Fibroblast of lung (primary cell): Measurements from ENCODE around the gene SLC15A1. TPM values are rescaled to one million over a fixed set of nuclear protein-coding genes. Genes with fewer than 3 reads are reported as not detected.

Source experiments
- DNase-seq, 2 donors: peaks; one replicate each; pipeline versions ENCODE4 v3.0.0 to v3.0.0-alpha.2; 2010; ENCODE audit warnings: low read depth in 2 of 2
- H2AFZ ChIP-seq: 2 replicates; pipeline ENCODE4 v1.5.1; 2012; ENCODE audit warnings: low read length, control low read depth, inconsistent platforms
- H3K27ac ChIP-seq: 2 replicates; pipeline ENCODE4 v1.5.1; 2011; ENCODE audit warnings: low read length, control low read depth; ENCODE audit not compliant: insufficient read depth
- H3K27me3 ChIP-seq: 2 replicates; pipeline ENCODE4 v1.5.1; 2011; ENCODE audit warnings: mild to moderate bottlenecking, low read length; ENCODE audit not compliant: control insufficient read depth, insufficient read depth
- H3K36me3 ChIP-seq: 2 replicates; pipeline ENCODE4 v1.5.1; 2011; ENCODE audit warnings: low read length; ENCODE audit not compliant: control insufficient read depth, insufficient read depth
- H3K4me1 ChIP-seq: 2 replicates; pipeline ENCODE4 v1.5.1; 2011; ENCODE audit warnings: low read length; ENCODE audit not compliant: control insufficient read depth, insufficient read depth; ENCODE audit errors: extremely low read depth
- H3K4me2 ChIP-seq: 2 replicates; pipeline ENCODE4 v1.5.1; 2011; ENCODE audit warnings: low read length, control low read depth; ENCODE audit not compliant: insufficient read depth; ENCODE audit errors: extremely low read depth
- H3K4me3 ChIP-seq, 4 experiments: fragments of 200-600 bp in 1 of 4; sonication (generic) in 1 of 4; replicated peaks in 1 of 4; 2 replicates each; pipeline ENCODE4 v1.5.1; 2011 to 2016; ENCODE audit warnings: low read length in 4 of 4, low read depth in 3 of 4, mild to moderate bottlenecking in 3 of 4, control low read depth in 2 of 4, inconsistent platforms in 1 of 4, mixed read lengths in 1 of 4; ENCODE audit not compliant: insufficient read depth in 1 of 4; ENCODE audit errors: control extremely low read depth in 1 of 4
- H3K79me2 ChIP-seq: 2 replicates; pipeline ENCODE4 v1.5.1; 2012; ENCODE audit warnings: mild to moderate bottlenecking, low read length, inconsistent platforms; ENCODE audit not compliant: control insufficient read depth, insufficient read depth
- H3K9ac ChIP-seq: 2 replicates; pipeline ENCODE4 v1.5.1; 2011; ENCODE audit warnings: mild to moderate bottlenecking, low read length, control low read depth; ENCODE audit not compliant: insufficient read depth
- H3K9me3 ChIP-seq: 2 replicates; pipeline ENCODE4 v1.5.1; 2012; ENCODE audit warnings: low read depth, low read length; ENCODE audit not compliant: control insufficient read depth, insufficient read depth
- H4K20me1 ChIP-seq: 2 replicates; pipeline ENCODE4 v1.5.1; 2011; ENCODE audit warnings: low read length; ENCODE audit not compliant: control insufficient read depth, insufficient read depth; ENCODE audit errors: extremely low read depth
- EZH2 ChIP-seq: IDR thresholded peaks from 2 replicates; pipeline ENCODE4 v1.5.1; 2012; ENCODE audit warnings: low read length, control low read depth, mild to moderate bottlenecking; ENCODE audit errors: missing control alignments
- polyA plus RNA-seq, 2 donors: library from polyadenylated mRNA; depleted of rRNA in 1 of 2; stranded (reverse) in 1 of 2; unstranded in 1 of 2; fragments of >200 nt; gene quantifications; 2 replicates each; pipeline ENCODE4 v1.2.1, GENCODE V29; 2011 to 2012; ENCODE audit warnings: missing spikeins in 1 of 2
- total RNA-seq: library from RNA; depleted of rRNA; stranded (reverse); fragments of >200 nt; gene quantifications from 2 replicates; pipeline ENCODE4 v1.2.1, GENCODE V29; 2014
- TF ChIP-seq, protein P1 (sequence below), 2 donors: IDR thresholded peaks in 1 of 2; conservative IDR thresholded peaks in 1 of 2; 1 replicate in 1 of 2; 2 replicates in 1 of 2; pipeline ENCODE4 v1.5.1; 2011 to 2012; ENCODE audit warnings: low read length in 2 of 2, control low read depth in 1 of 2, inconsistent platforms in 1 of 2, low read depth in 1 of 2, mild to moderate bottlenecking in 1 of 2

The SLC15A1 gene
- total and polyA plus RNA-seq, 2 donors (not counting 1 experiment from before 2014, with no cell fraction given) = not detected

DNA sequence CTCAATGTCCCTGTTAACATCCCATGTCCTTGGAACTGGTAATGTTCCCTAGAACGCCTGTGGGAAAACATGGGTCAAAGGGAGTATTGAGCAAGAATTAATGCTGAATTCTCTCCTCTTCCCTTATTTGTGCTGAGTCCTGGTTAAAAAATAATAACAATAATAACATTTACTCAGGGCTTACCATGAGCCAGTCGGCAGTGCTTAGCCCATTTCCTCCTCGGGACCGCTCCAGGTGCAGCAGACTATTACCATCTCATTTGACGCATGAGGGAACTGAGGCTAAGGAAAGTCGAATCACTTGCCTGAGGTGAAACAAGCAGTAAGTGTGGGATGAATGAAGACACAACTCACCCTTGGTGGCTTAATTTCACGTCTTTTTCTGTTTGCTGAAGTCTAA is 33.6 kb upstream of the SLC15A1 start:
- no peak overlapping the region for H2AFZ ChIP-seq
- no peak for TF ChIP-seq EZH2
- TF ChIP-seq, protein P1, sequence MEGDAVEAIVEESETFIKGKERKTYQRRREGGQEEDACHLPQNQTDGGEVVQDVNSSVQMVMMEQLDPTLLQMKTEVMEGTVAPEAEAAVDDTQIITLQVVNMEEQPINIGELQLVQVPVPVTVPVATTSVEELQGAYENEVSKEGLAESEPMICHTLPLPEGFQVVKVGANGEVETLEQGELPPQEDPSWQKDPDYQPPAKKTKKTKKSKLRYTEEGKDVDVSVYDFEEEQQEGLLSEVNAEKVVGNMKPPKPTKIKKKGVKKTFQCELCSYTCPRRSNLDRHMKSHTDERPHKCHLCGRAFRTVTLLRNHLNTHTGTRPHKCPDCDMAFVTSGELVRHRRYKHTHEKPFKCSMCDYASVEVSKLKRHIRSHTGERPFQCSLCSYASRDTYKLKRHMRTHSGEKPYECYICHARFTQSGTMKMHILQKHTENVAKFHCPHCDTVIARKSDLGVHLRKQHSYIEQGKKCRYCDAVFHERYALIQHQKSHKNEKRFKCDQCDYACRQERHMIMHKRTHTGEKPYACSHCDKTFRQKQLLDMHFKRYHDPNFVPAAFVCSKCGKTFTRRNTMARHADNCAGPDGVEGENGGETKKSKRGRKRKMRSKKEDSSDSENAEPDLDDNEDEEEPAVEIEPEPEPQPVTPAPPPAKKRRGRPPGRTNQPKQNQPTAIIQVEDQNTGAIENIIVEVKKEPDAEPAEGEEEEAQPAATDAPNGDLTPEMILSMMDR (conservative IDR thresholded peaks at IDR 0.05 in 1 of 2, IDR thresholded peaks at IDR 0.05 in 1 of 2; ENCODE audit: low read depth in 1 of 2, low read length in 2 of 2) = no peak

DNA sequence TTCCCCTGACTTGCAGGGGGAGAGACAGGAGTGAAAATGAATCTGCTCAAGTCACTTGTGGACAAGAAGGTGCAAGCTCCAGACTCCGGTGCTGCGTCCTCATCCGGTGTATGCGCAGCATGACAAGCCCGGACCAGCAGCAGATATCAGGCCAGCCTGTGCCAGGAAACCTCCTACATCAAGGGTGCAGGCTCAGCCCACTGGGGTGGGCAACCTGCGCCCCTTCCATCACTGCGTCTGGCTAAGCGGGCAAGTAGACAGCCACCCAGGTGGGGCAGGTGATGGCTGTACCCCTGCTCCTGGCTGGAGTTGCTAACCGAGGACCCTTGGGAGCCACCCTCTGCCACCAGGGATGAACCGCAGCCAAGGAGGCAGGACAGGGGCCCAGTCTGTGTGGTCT is 32.9 kb upstream of the SLC15A1 start:
- DNase-seq = no peak
- Histone ChIP-seq H2AFZ (no peak overlapping the region), H3K36me3 (no peaks in the 10 kb centered on the region), H3K27me3 (peaks cover 19% of the 10 kb centered on the region), H3K4me3 (no peak overlapping the region), H4K20me1 (no peaks in the 10 kb centered on the region), H3K79me2 (no peaks in the 10 kb centered on the region), H3K9me3 (no peaks in the 10 kb centered on the region), H3K9ac (no peak overlapping the region), H3K27ac (no peak overlapping the region), H3K4me1 (no peaks in the 10 kb centered on the region), H3K4me2 (no peak overlapping the region)
- no peak for TF ChIP-seq EZH2
- TF ChIP-seq, protein P1 (conservative IDR thresholded peaks at IDR 0.05 in 1 of 2, IDR thresholded peaks at IDR 0.05 in 1 of 2; ENCODE audit: low read depth in 1 of 2, low read length in 2 of 2) = no peak

More for the DNA sequence above, 33.6 kb upstream of the SLC15A1 start:
- H3K4me1 ChIP-seq = no peaks in the 10 kb centered on the region
- H3K9ac ChIP-seq = no peak overlapping the region
- no peak overlapping the region for H3K27ac ChIP-seq
- H3K4me3 ChIP-seq = no peak overlapping the region
- no peak for DNase-seq
- H3K36me3 ChIP-seq = no peaks in the 10 kb centered on the region
- H3K27me3 ChIP-seq = peaks cover 19% of the 10 kb centered on the region
- no peak overlapping the region for H3K4me2 ChIP-seq
- H3K9me3 ChIP-seq = no peaks in the 10 kb centered on the region
- H3K79me2 ChIP-seq = no peaks in the 10 kb centered on the region
- H4K20me1 ChIP-seq = no peaks in the 10 kb centered on the region

DNA sequence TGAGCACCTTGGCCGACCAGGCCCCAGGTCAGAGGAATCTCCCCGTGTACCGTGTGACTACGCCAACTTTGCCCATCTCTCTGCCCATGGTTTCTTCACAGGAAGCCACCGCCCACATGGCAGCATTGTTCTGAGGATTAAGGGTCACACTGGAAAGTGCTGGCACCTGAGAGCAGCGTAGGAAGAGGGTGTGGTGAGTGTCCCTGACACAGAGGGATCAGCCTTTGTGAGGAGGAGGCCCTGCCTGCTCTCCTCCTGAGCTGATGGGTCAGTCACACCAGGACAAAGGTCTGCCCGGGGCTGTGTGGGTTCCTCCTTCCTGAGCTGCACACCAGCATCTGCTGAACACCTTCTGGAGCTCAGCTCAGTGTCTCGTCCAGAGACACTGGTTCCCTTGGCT is 32.2 kb upstream of the SLC15A1 start:
- no peak overlapping the region for H2AFZ ChIP-seq
- H3K9ac ChIP-seq = no peak overlapping the region
- H3K27me3 ChIP-seq = peaks cover 19% of the 10 kb centered on the region
- H4K20me1 ChIP-seq = no peaks in the 10 kb centered on the region
- H3K27ac ChIP-seq = no peak overlapping the region
- no peak for TF ChIP-seq EZH2
- TF ChIP-seq, protein P1 (conservative IDR thresholded peaks at IDR 0.05 in 1 of 2, IDR thresholded peaks at IDR 0.05 in 1 of 2; ENCODE audit: low read depth in 1 of 2, low read length in 2 of 2) = no peak
- H3K4me1 ChIP-seq = no peaks in the 10 kb centered on the region
- no peaks in the 10 kb centered on the region for H3K79me2 ChIP-seq
- DNase-seq = no peak
- H3K36me3 ChIP-seq = no peaks in the 10 kb centered on the region
- H3K4me3 ChIP-seq = no peak overlapping the region
- H3K4me2 ChIP-seq = no peak overlapping the region
- no peaks in the 10 kb centered on the region for H3K9me3 ChIP-seq
